ENCODE data around the gene LARP1B. TPM values are rescaled to one million over a fixed set of nuclear protein-coding genes. Genes with fewer than 3 reads are reported as not detected.

LARP1B gene
- total and polyA plus RNA-seq, 3 donors (not counting 1 experiment from before 2014, with no cell fraction given): 6.8 to 27.0 (median 15.3) TPM

Other genes with a start within 250 kb of the LARP1B start
- 10 to 100 TPM in 1 of 2 donors, 1 to 10 TPM in 1; 2.8 to 15.2 TPM for gene PLK4, start 180.4 kb upstream of the LARP1B start, total RNA-seq
- 13.1 TPM for gene PLK4, start 180.4 kb upstream of the LARP1B start, polyA plus RNA-seq
- 10 to 100 TPM; 23.3 to 28.0 TPM for gene MFSD8, start 96.1 kb upstream of the LARP1B start, total RNA-seq
- gene MFSD8, start 96.1 kb upstream of the LARP1B start, polyA plus RNA-seq: 9.5 TPM
- gene ABHD18, start 95.9 kb upstream of the LARP1B start, total RNA-seq: 1 to 10 TPM; 6.3 to 7.7 TPM
- gene ABHD18, start 95.9 kb upstream of the LARP1B start, polyA plus RNA-seq: 2.3 TPM
- gene PGRMC2, start 226.5 kb downstream of the LARP1B start, total RNA-seq: 10 to 100 TPM; 28.0 to 63.8 TPM
- gene PGRMC2, start 226.5 kb downstream of the LARP1B start, polyA plus RNA-seq: 10.7 TPM